GM18499 (cell line): ENCODE measurements around the gene LUZP2.

Experiments used
- ATAC-seq: cut with Tn5 transposase; IDR thresholded peaks from one replicate; pipeline ENCODE4 v1.9.1; 2021; ENCODE audit warnings: moderate number of reproducible peaks; ENCODE audit not compliant: insufficient read depth, unreplicated experiment

LUZP2 gene

GRCh38 chr11:24704716-24705115 lies 207.9 kb downstream of the LUZP2 start:
- ATAC-seq, result no peak

- ATAC-seq, result no peak
These were observed 208.6 kb downstream of the LUZP2 start for GRCh38 chr11:24705474-24705873.

- no peak for ATAC-seq
These were observed 211.8 kb downstream of the LUZP2 start for GRCh38 chr11:24708616-24709015.

- ATAC-seq, result no peak
These were observed 213.2 kb downstream of the LUZP2 start for GRCh38 chr11:24709928-24710565.

GRCh38 chr11:24714601-24715000 lies 217.7 kb downstream of the LUZP2 start:
- no peak for ATAC-seq

GRCh38 chr11:24716403-24716802 lies 219.6 kb downstream of the LUZP2 start:
- no peak for ATAC-seq

GRCh38 chr11:24723231-24723630 lies 226.4 kb downstream of the LUZP2 start:
- no peak for ATAC-seq

GRCh38 chr11:24731554-24731953 lies 234.7 kb downstream of the LUZP2 start:
- ATAC-seq, result no peak

GRCh38 chr11:24734742-24735237 lies 237.9 kb downstream of the LUZP2 start:
- no peak for ATAC-seq

GRCh38 chr11:24738972-24739371 lies 242.1 kb downstream of the LUZP2 start:
- ATAC-seq, result no peak

- no peak for ATAC-seq
These were observed 242.8 kb downstream of the LUZP2 start for GRCh38 chr11:24739637-24740036.

GRCh38 chr11:24747275-24748251 lies 250.7 kb downstream of the LUZP2 start:
- no peak for ATAC-seq

GRCh38 chr11:24748261-24748660 lies 251.4 kb downstream of the LUZP2 start:
- ATAC-seq, result no peak

- no peak for ATAC-seq
These were observed 257.6 kb downstream of the LUZP2 start for GRCh38 chr11:24754406-24754805.

- no peak for ATAC-seq
These were observed 258.5 kb downstream of the LUZP2 start for GRCh38 chr11:24755260-24755839.

GRCh38 chr11:24759742-24760141 lies 262.9 kb downstream of the LUZP2 start:
- ATAC-seq, result no peak

GRCh38 chr11:24760681-24761080 lies 263.8 kb downstream of the LUZP2 start:
- no peak for ATAC-seq

GRCh38 chr11:24762076-24762475 lies 265.2 kb downstream of the LUZP2 start:
- ATAC-seq, result no peak

GRCh38 chr11:24767411-24767810 lies 270.6 kb downstream of the LUZP2 start:
- no peak for ATAC-seq

- ATAC-seq, result no peak
These were observed 276.5 kb downstream of the LUZP2 start for GRCh38 chr11:24773322-24773721.

GRCh38 chr11:24779791-24780190 lies 282.9 kb downstream of the LUZP2 start:
- no peak for ATAC-seq
